Osteocyte (in vitro differentiated cells): Measurements from ENCODE around the gene GANAB. TPM values are rescaled to one million over a fixed set of nuclear protein-coding genes. Genes with fewer than 3 reads are reported as not detected.
A peak's percentile ranks its signal among the peaks of the same experiment; 100 is the strongest.

Experiments used
- DNase-seq: peaks from one replicate; pipeline ENCODE4 v3.0.0; 2021; ENCODE audit warnings: mixed read lengths; ENCODE audit not compliant: unreplicated experiment; ENCODE audit errors: extremely low spot score
- H3K27ac Mint-ChIP-seq: one replicate; pipeline ENCODE4 v1.8.0; 2021; ENCODE audit warnings: mild to moderate bottlenecking, mixed read lengths; ENCODE audit not compliant: unreplicated experiment
- H3K27me3 Mint-ChIP-seq: one replicate; pipeline ENCODE4 v1.8.0; 2021; ENCODE audit warnings: mixed read lengths; ENCODE audit not compliant: unreplicated experiment
- H3K36me3 Mint-ChIP-seq: one replicate; pipeline ENCODE4 v1.8.0; 2021; ENCODE audit warnings: mixed read lengths; ENCODE audit not compliant: unreplicated experiment
- H3K4me1 Mint-ChIP-seq: one replicate; pipeline ENCODE4 v1.8.0; 2021; ENCODE audit warnings: mixed read lengths; ENCODE audit not compliant: unreplicated experiment
- H3K4me3 Mint-ChIP-seq: one replicate; pipeline ENCODE4 v1.8.0; 2021; ENCODE audit warnings: mild to moderate bottlenecking, moderate library complexity, mixed read lengths; ENCODE audit not compliant: unreplicated experiment
- H3K9me3 Mint-ChIP-seq: one replicate; pipeline ENCODE4 v1.8.0; 2021; ENCODE audit warnings: mixed read lengths; ENCODE audit not compliant: unreplicated experiment
- CTCF ChIP-seq: fragments of 200-600 bp; sonication (generic); IDR thresholded peaks from 2 replicates; pipeline ENCODE4 v1.5.0; 2021; ENCODE audit warnings: antibody characterized with exemption, mild to moderate bottlenecking, moderate library complexity
- total RNA-seq: library from RNA; stranded (reverse); gene quantifications from 2 replicates; pipeline ENCODE4 v1.2.1, GENCODE V29; 2021

The GANAB gene
- total RNA-seq, 1 donor from 2014 or later: 366 TPM

DNA sequence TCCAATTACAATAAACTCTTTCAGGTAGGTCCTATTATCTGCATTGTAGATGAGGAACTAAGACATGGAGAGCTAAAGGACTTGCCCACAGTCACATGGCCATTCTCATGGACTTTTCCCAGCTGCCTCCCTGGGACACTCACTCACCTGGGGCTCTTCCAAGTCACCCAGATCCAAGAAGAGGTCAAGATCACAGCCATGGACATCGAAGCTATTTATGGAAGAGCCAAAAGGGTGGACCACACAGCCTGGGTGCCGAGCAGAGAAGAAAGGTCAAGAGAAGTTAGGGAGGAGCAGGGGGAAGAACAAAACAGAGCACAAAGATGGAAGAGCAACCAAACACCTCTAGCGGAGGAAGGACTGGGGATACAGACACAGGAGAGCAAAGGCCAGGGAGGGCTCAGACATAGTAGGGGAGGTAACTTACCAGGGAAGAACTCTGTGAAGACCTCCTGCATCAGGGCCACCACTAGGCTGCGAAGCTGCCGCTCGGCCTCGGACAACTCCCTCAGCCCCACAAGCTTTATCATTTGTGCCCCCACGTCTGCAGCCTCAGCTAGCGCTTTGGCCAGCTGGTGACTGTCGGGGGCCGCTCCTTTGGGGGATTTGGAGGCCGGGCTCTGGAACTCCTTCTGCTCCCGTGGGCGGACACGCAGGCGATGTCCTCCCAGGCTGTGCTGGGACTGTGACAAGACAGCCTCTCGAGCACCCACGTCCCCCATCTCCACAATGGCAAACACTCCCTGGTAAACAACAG lies 65.3 kb downstream of the GANAB start:
- no peaks in the 10 kb centered on the region for H3K27me3 Mint-ChIP-seq
- DNase-seq: no peak
- peaks cover 3% of the 10 kb centered on the region for H3K4me1 Mint-ChIP-seq
- TF ChIP-seq CTCF: no peak
- peaks cover 14% of the 10 kb centered on the region for H3K36me3 Mint-ChIP-seq
- no peaks in the 10 kb centered on the region for H3K9me3 Mint-ChIP-seq
- H3K4me3 Mint-ChIP-seq: no peak overlapping the region
- no peak overlapping the region for H3K27ac Mint-ChIP-seq

DNA sequence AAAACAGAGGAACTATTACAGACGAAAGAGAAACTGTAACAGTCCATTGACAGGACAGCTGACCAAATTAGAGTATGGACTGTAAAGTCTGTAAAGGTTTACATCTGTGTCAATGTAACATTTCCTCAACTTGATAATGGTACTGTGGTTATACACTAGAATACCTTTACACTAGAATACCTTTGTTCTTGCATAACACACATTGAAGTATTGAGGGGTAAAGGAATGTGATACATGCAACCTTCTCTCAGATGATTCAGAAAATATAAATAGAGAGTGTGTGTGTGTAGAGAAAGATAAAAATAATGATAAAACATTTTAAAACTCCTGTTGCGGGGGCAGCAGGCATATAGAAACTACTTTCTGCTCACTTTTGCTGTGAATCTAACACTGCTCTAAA lies 67.2 kb downstream of the GANAB start:
- DNase-seq: no peak
- Mint-ChIP-seq H3K9me3 (no peaks in the 10 kb centered on the region), H3K36me3 (peaks cover 14% of the 10 kb centered on the region), H3K4me3 (no peak overlapping the region), H3K4me1 (peaks cover 19% of the 10 kb centered on the region), H3K27ac (no peak overlapping the region), H3K27me3 (no peaks in the 10 kb centered on the region)
- no peak for TF ChIP-seq CTCF

DNA sequence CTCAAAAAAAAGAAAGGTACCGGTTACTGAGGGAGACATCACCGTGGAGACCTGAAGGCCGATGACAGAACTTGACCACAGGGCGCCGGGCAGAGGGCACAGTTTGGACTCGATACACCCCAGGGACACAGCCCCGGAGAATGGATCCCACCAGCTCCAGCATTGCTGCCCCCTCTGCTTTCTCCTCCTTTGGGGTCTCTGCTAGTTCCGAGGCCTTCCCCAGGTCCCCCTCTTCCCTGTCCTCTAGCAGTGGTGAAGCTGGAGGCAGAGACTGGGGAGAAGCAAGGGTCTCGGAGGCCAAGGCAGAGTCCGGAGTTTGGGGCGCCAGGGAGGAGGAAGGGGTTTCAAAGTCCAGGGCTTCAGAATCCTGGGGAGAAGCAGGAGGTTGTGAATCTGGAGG lies 67.9 kb downstream of the GANAB start:
- TF ChIP-seq CTCF: no peak
- DNase-seq: no peak
- H3K27ac Mint-ChIP-seq: no peak overlapping the region
- no peaks in the 10 kb centered on the region for H3K27me3 Mint-ChIP-seq
- H3K4me3 Mint-ChIP-seq: no peak overlapping the region
- H3K9me3 Mint-ChIP-seq: no peaks in the 10 kb centered on the region
- H3K4me1 Mint-ChIP-seq: peaks cover 19% of the 10 kb centered on the region
- H3K36me3 Mint-ChIP-seq: peaks cover 14% of the 10 kb centered on the region

GRCh38 chr11:62577046-62577714 lies 69.2 kb downstream of the GANAB start:
- Mint-ChIP-seq H3K36me3 (peaks cover 24% of the 10 kb centered on the region), H3K4me3 (no peak overlapping the region), H3K9me3 (no peaks in the 10 kb centered on the region), H3K4me1 (peaks cover 29% of the 10 kb centered on the region), H3K27ac (no peak overlapping the region), H3K27me3 (no peaks in the 10 kb centered on the region)
- no peak for DNase-seq
- no peak for TF ChIP-seq CTCF

DNA sequence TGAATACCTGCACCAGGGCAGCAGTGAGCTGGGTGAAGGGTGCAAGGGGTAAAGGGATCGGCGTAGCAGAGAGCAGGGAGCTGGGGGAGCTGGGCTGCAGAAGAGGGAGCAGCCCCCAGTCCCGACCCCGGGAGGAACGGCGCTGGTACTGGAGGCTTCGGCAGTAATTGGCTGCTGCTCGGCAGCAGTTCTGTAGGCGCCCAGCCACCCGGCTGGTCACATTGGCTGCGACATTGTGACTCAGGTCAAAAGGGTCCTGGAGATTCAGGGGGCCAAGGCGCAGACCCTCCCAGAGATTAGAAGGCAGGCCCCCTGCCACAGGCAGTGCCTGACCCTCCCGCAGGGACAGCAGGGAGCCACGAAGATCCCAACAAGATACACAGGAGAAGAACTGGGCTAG lies 70.6 kb downstream of the GANAB start:
- H3K4me1 Mint-ChIP-seq: peaks cover 40% of the 10 kb centered on the region
- TF ChIP-seq CTCF: no peak
- DNase-seq: no peak
- no peaks in the 10 kb centered on the region for H3K27me3 Mint-ChIP-seq
- H3K9me3 Mint-ChIP-seq: no peaks in the 10 kb centered on the region
- peak overlapping the region; percentile 95 for H3K4me3 Mint-ChIP-seq
- peak overlapping the region; percentile 99 for H3K27ac Mint-ChIP-seq
- peaks cover 31% of the 10 kb centered on the region for H3K36me3 Mint-ChIP-seq
